Motor neuron (in vitro differentiated cells): Measurements from ENCODE around the gene DCAF7. TPM values are rescaled to one million over a fixed set of nuclear protein-coding genes. Genes with fewer than 3 reads are reported as not detected.

Experiments used
- ATAC-seq, 8 experiments: fragments of 200-7000 bp; cut with Tn5 transposase; replicated peaks in 6 of 8; 2 replicates each; pipeline ENCODE4 v1.8.0; 2021; ENCODE audit warnings: mild to moderate bottlenecking in 8 of 8, moderate library complexity in 8 of 8
- H3K27ac ChIP-seq, 2 donors: fragments of 250-450 bp; sonication (Bioruptor Pico); 2 replicates each; pipeline ENCODE4 v1.9.0; 2021; ENCODE audit warnings: antibody characterized with exemption in 2 of 2, mild to moderate bottlenecking in 2 of 2, moderate library complexity in 1 of 2
- H3K4me1 ChIP-seq, 2 donors: fragments of 250-450 bp; sonication (Bioruptor Pico); replicated peaks in 1 of 2; 2 replicates each; pipeline ENCODE4 v1.6.1; 2021; ENCODE audit warnings: antibody characterized with exemption in 2 of 2, mild to moderate bottlenecking in 2 of 2, moderate library complexity in 1 of 2
- H3K4me3 ChIP-seq, 5 donors: fragments of 250-450 bp; sonication (Bioruptor Pico); 2 replicates each; pipeline ENCODE4 v1.9.0; 2021; ENCODE audit warnings: antibody characterized with exemption in 5 of 5, mild to moderate bottlenecking in 5 of 5, moderate library complexity in 4 of 5
- WGBS, 10 experiments: fragments of 450-650 bp; shearing (Covaris generic); methylation state at CpG; one replicate each; pipeline ENCODE4 v1.0.0; 2022; 5-methylcytosine and 5-hydroxymethylcytosine counted together
- in situ Hi-C, 9 experiments: fragments of 400-800 bp; cut with MboI; loops; one replicate each; pipeline ENCODE4 v1.15.0; 2021; ENCODE audit warnings: low sequenced_read_pairs in 9 of 9, low pct_unique_long_range_greater_than_20kb in 2 of 9; ENCODE audit not compliant: unreplicated experiment in 9 of 9
- total RNA-seq, 8 experiments: library from RNA; unstranded; fragments of 300-600 nt; gene quantifications; 2 replicates each; pipeline versions ENCODE4 v1.2.3 to v1.2.4, GENCODE V29; 2022

Gene DCAF7
- total RNA-seq, 8 experiments from 2014 or later, result 31.5 to 79.4 (median 61.1) TPM

- in situ Hi-C loops, result no loop called here
- no peak for ATAC-seq
- H3K4me3 ChIP-seq, result no peak overlapping the region
- H3K4me1 ChIP-seq, result no peaks in the 10 kb centered on the region
- no peak overlapping the region for H3K27ac ChIP-seq
Observed at GRCh38 chr17:63561819-63562218, 11.5 kb downstream of the DCAF7 start.

- peak in 3 of 8 experiments; percentile 51 to 88 (median 57) for ATAC-seq
- H3K4me1 ChIP-seq, result no peaks in the 10 kb centered on the region
- H3K27ac ChIP-seq, result no peak overlapping the region
- 54 to 100% (median 92%) methylated on average over 1 to 2 of the region's 2 CpGs; no CpG with 5 or more reads in 1 of the 10 experiments for WGBS, 10 experiments
- no peak overlapping the region for H3K4me3 ChIP-seq
- in situ Hi-C loops, result no loop called here
Observed at GRCh38 chr17:63563339-63563738, 13.1 kb downstream of the DCAF7 start.

- Histone ChIP-seq H3K4me3 (no peak overlapping the region), H3K4me1 (no peaks in the 10 kb centered on the region), H3K27ac (no peak overlapping the region)
- WGBS, 10 experiments, result 83 to 100% (median 100%) methylated on average over 1 to 4 of the region's 5 CpGs; no CpG with 5 or more reads in 3 of the 10 experiments
- ATAC-seq, result no peak
- in situ Hi-C loops, result no loop called here
Observed at GRCh38 chr17:63564562-63564961, 14.3 kb downstream of the DCAF7 start.

- no peak overlapping the region for H3K27ac ChIP-seq
- 40 to 100% (median 82%) methylated on average over 1 of the region's 1 CpG; no CpG with 5 or more reads in 2 of the 10 experiments for WGBS, 10 experiments
Observed at GRCh38 chr17:63567229-63567628, 17.0 kb downstream of the DCAF7 start.

GRCh38 chr17:63568563-63568962, 18.3 kb downstream of the DCAF7 start:
- no peak overlapping the region for H3K4me3 ChIP-seq
- in situ Hi-C loops, result no loop called here
- peak in 1 of 8 experiments; percentile 57 for ATAC-seq
- H3K27ac ChIP-seq, result no peak overlapping the region
- 36 to 100% (median 80%) methylated on average over 1 to 7 of the region's 8 CpGs; no CpG with 5 or more reads in 3 of the 10 experiments for WGBS, 10 experiments
- no peaks in the 10 kb centered on the region for H3K4me1 ChIP-seq

More at GRCh38 chr17:63567229-63567628, 17.0 kb downstream of the DCAF7 start:
- in situ Hi-C loops, result no loop called here
- H3K4me1 ChIP-seq, result no peaks in the 10 kb centered on the region
- no peak overlapping the region for H3K4me3 ChIP-seq
- ATAC-seq, result no peak

GRCh38 chr17:63571632-63572310, 21.5 kb downstream of the DCAF7 start:
- ATAC-seq, result peak in 2 of 8 experiments; percentile 78
- in situ Hi-C loops, result no loop called here
- 50 to 100% (median 83%) methylated on average over 1 of the region's 1 CpG; no CpG with 5 or more reads in 4 of the 10 experiments for WGBS, 10 experiments
- Histone ChIP-seq H3K4me3 (no peak overlapping the region), H3K27ac (no peak overlapping the region), H3K4me1 (peaks cover 0 to 3% of the 10 kb centered on the region in 2 donors)

GRCh38 chr17:63573634-63574033, 23.4 kb downstream of the DCAF7 start:
- in situ Hi-C loops, result no loop called here
- ATAC-seq, result peak in 2 of 8 experiments; percentile 46 to 74
- Histone ChIP-seq H3K4me1 (peaks cover 0 to 3% of the 10 kb centered on the region in 2 donors), H3K27ac (no peak overlapping the region), H3K4me3 (no peak overlapping the region)
- 29 to 100% (median 84%) methylated on average over 1 to 5 of the region's 5 CpGs; no CpG with 5 or more reads in 1 of the 10 experiments for WGBS, 10 experiments

GRCh38 chr17:63578027-63578768, 27.9 kb downstream of the DCAF7 start:
- no peak for ATAC-seq
- Histone ChIP-seq H3K4me3 (no peak overlapping the region), H3K4me1 (peaks cover 0 to 3% of the 10 kb centered on the region in 2 donors), H3K27ac (no peak overlapping the region)
- in situ Hi-C loops, result no loop called here
- WGBS, 10 experiments, result 83 to 100% (median 88%) methylated on average over 1 to 5 of the region's 7 CpGs; no CpG with 5 or more reads in 4 of the 10 experiments

- H3K27ac ChIP-seq, result no peak overlapping the region
- H3K4me3 ChIP-seq, result no peak overlapping the region
- WGBS, 10 experiments, result 71 to 100% (median 80%) methylated on average over 1 to 5 of the region's 5 CpGs; no CpG with 5 or more reads in 5 of the 10 experiments
- ATAC-seq, result no peak
- in situ Hi-C loops, result no loop called here
- peaks cover 0 to 3% of the 10 kb centered on the region in 2 donors for H3K4me1 ChIP-seq
Observed at GRCh38 chr17:63578769-63579111, 28.5 kb downstream of the DCAF7 start.

- no peak overlapping the region for H3K27ac ChIP-seq
- no peak overlapping the region for H3K4me3 ChIP-seq
- peaks cover 0 to 3% of the 10 kb centered on the region in 2 donors for H3K4me1 ChIP-seq
- in situ Hi-C loops, result no loop called here
- no peak for ATAC-seq
- WGBS, 10 experiments, result 21 to 90% (median 77%) methylated on average over 2 to 8 of the region's 11 CpGs; no CpG with 5 or more reads in 2 of the 10 experiments
Observed at GRCh38 chr17:63579633-63580032, 29.4 kb downstream of the DCAF7 start.

GRCh38 chr17:63587770-63588169, 37.5 kb downstream of the DCAF7 start:
- WGBS, 10 experiments, result 80 to 100% (median 96%) methylated on average over 2 to 5 of the region's 5 CpGs; no CpG with 5 or more reads in 1 of the 10 experiments
- H3K27ac ChIP-seq, result no peak overlapping the region
- no peak for ATAC-seq
- H3K4me1 ChIP-seq, result no peaks in the 10 kb centered on the region
- in situ Hi-C loops, result no loop called here
- no peak overlapping the region for H3K4me3 ChIP-seq

GRCh38 chr17:63588797-63589196, 38.5 kb downstream of the DCAF7 start:
- in situ Hi-C loops, result no loop called here
- no peak overlapping the region for H3K27ac ChIP-seq
- WGBS, 10 experiments, result 85 to 100% (median 92%) methylated on average over 2 to 9 of the region's 11 CpGs; no CpG with 5 or more reads in 2 of the 10 experiments

GRCh38 chr17:63589646-63590045, 39.4 kb downstream of the DCAF7 start:
- ATAC-seq, result no peak
- no peaks in the 10 kb centered on the region for H3K4me1 ChIP-seq
- no peak overlapping the region for H3K27ac ChIP-seq
- in situ Hi-C loops, result loop anchor here in 1 of 9 experiments (10.0 kb wide), 1 partner anchor 165 kb away; no protein-coding TSS in a partner anchor
- 83 to 100% (median 100%) methylated on average over 1 of the region's 1 CpG; no CpG with 5 or more reads in 5 of the 10 experiments for WGBS, 10 experiments
- no peak overlapping the region for H3K4me3 ChIP-seq

More at GRCh38 chr17:63588797-63589196, 38.5 kb downstream of the DCAF7 start:
- Histone ChIP-seq H3K4me1 (no peaks in the 10 kb centered on the region), H3K4me3 (no peak overlapping the region)
- ATAC-seq, result no peak
